GM19043 (cell line): ENCODE results near the gene PPIL4.
"Not testable (repeated sequence)": the region's sequence is repeated elsewhere in the genome, so short reads cannot be mapped to it uniquely, and the experiment has no call there.

Experiments
- ATAC-seq: cut with Tn5 transposase; IDR thresholded peaks from one replicate; pipeline ENCODE4 v1.9.1; 2021; ENCODE audit warnings: low read depth; ENCODE audit not compliant: unreplicated experiment

The PPIL4 gene

GRCh38 chr6:149462712-149463111 is 83.1 kb downstream of the PPIL4 start:
- ATAC-seq, result not testable (repeated sequence)

- no peak for ATAC-seq
Observed at GRCh38 chr6:149461670-149462069, 84.2 kb downstream of the PPIL4 start.

GRCh38 chr6:149460249-149460648 is 85.6 kb downstream of the PPIL4 start:
- not testable (repeated sequence) for ATAC-seq

- no peak for ATAC-seq
Observed at GRCh38 chr6:149459761-149460160, 86.1 kb downstream of the PPIL4 start.

- ATAC-seq, result no peak
Observed at GRCh38 chr6:149458806-149459205, 87.0 kb downstream of the PPIL4 start.

- no peak for ATAC-seq
Observed at GRCh38 chr6:149458196-149458595, 87.6 kb downstream of the PPIL4 start.

- ATAC-seq, result no peak
Observed at GRCh38 chr6:149457316-149457884, 88.4 kb downstream of the PPIL4 start.

- no peak for ATAC-seq
Observed at GRCh38 chr6:149456311-149457021, 89.4 kb downstream of the PPIL4 start.

GRCh38 chr6:149455031-149455732 is 90.7 kb downstream of the PPIL4 start:
- ATAC-seq, result no peak
